T-helper 1 cell (primary cell): Measurements from ENCODE around the gene TMEM54.

Experiments used
- DNase-seq, 5 donors: peaks; one replicate each; pipeline ENCODE4 v3.0.0-alpha.2; 2012 to 2020

The TMEM54 gene

GRCh38 chr1:32861904-32862695 lies 39.1 kb downstream of the TMEM54 start:
- DNase-seq: no peak

GRCh38 chr1:32860566-32860965 lies 40.6 kb downstream of the TMEM54 start:
- DNase-seq: no peak

DNA sequence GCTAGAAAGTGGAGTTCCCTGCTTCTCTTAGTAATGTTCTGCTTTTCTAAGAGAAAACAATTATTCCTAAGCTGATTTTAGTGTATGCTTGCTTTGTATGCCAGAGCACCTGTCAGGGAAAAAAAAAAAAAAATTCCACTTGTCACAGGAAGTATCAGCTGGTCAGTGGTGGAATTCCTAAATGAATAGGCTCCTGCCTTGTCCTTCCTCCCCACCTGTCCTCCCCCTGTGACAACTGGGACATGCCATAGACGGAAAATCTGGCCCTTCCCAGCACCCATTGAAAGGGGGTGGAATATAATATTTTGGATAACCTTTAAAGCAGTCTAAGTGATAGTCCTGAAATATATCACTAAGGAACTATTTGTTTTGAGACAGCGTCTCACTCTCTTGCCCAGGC lies 41.3 kb downstream of the TMEM54 start:
- DNase-seq: no peak

- DNase-seq: no peak
These were observed 42.4 kb downstream of the TMEM54 start for GRCh38 chr1:32858791-32859190.

- no peak for DNase-seq
These were observed 43.1 kb downstream of the TMEM54 start for GRCh38 chr1:32858136-32858535.

DNA sequence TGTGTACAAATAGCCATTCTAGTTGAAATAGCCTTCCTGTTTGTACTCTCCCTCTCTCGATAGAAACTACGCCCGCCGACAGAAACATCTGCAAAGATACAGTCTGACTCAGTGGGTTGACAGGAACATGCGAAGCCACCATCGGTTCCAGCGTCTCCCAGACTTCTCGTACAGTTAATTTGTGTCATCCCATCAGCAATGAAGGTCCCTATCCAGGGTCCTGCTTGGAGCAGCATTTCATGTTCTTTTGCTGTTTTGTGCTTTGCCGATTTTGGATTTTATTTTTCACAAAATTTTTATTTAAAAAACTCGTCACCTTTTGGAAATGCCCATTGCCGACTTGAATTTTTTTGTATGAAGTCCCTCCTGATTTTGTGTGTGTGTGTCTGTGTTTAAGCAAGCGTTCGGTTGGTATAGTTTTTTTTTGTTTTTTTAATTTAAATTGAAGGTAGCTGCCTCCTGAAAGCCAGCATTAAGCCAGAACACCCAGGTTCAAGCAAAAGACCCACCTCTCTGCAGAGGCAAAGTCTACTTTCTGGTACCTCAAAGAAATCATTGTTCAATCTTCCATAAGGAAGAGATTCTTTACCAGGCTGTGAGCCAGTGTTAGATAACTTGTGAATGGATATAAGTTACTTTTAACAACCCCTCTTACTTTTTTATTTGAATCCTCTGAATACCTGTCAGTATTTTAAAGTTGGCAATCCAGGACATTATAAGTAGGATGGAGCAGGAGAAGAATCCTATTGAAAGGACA lies 45.1 kb downstream of the TMEM54 start:
- DNase-seq: no peak

- DNase-seq: no peak
These were observed 52.7 kb downstream of the TMEM54 start for GRCh38 chr1:32848354-32849063.
